HG03439 (cell line): ENCODE results near the gene ADAM22.

Experiments
- ATAC-seq: cut with Tn5 transposase; IDR thresholded peaks from one replicate; pipeline ENCODE4 v1.9.1; 2021; ENCODE audit warnings: mild to moderate bottlenecking, moderate library complexity; ENCODE audit not compliant: unreplicated experiment

Gene ADAM22

DNA sequence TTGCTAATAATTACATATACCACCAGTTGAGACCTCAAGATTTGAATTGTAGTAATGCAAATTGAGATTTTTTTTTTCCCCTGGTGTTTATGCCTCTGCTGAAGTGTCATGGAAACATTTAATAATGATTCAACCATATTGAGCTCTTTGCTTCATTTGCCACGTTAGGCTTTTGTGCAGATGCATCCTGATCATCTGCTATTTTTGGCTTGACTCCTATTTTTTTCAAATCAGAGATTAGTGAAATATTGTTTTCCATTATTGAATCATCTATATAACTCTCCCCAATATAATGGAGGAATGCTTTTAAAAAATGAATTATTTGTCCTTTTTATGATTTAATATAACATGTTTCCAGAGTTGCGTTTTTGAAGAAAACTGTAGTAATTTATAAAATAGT is 170.7 kb downstream of the ADAM22 start:
- ATAC-seq, result no peak

DNA sequence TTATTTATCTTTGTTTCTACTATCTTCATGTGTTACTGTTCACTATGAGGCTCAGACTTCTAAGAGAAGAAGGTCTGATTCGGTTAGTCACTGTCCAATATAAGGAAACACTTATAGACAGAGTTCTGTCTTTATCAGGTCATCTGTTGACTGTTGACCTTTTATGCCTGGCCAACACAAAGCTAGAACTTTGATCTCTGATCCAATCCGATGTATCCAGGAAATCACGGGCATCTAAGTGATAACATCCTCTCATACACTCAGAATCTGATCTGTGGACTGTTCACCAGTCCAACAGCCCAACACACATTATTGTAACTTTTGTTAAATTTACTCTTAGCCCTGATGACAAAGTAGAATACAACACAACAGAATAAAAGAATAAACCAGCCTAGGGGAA is 171.2 kb downstream of the ADAM22 start:
- no peak for ATAC-seq

GRCh38 chr7:88106434-88106833 is 172.4 kb downstream of the ADAM22 start:
- ATAC-seq, result no peak

GRCh38 chr7:88109612-88110011 is 175.6 kb downstream of the ADAM22 start:
- ATAC-seq, result no peak

DNA sequence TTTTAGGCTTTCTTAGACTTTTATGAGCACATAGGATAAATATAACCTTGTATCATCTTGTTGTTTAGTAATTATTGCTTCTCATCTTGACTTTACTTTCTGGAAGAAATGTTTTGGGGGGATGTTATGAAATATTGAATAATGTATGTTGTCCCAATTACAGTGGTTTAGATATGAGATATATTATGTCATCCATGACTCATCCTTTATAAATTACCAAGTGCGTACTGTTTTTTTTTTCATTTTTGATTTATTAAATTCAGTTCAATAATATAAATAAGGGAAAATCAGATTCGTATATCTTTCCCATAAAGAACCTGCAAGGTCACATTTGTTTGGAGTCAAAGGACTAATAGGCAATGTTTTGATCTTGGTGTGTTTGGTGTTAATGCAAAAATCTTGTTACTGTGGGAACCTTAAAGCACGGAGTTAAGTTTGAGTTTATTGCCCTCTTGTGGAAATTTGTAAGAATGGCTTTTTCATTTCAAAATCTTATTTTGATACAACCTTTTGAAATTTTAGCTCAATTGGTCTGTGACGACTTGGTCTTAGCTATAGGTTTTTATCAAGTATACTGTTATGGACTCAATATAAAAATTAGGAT is 177.2 kb downstream of the ADAM22 start:
- ATAC-seq, result peak; percentile 50

GRCh38 chr7:88111954-88112471 is 178.0 kb downstream of the ADAM22 start:
- no peak for ATAC-seq

- ATAC-seq, result no peak
Observed at GRCh38 chr7:88115258-88115796, 181.3 kb downstream of the ADAM22 start.

DNA sequence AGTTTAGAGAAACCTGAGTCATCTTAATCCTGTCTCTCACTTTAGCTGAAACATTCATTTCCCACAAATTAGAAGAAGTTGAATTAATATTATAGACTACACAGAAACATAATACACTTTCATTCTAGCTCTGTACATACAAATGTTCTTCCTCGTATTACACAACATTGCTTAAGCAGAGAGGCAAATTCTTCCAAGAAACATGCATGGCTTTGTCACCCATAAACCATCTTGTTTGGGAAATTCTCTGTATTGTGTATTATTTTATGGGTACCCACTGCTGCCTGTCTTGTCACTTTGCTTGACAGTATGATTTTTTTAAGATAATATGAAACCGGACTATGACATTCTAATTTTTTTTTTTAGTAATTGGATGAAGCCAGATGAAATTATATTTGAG is 181.8 kb downstream of the ADAM22 start:
- no peak for ATAC-seq

GRCh38 chr7:88116235-88116795 is 182.3 kb downstream of the ADAM22 start:
- no peak for ATAC-seq

DNA sequence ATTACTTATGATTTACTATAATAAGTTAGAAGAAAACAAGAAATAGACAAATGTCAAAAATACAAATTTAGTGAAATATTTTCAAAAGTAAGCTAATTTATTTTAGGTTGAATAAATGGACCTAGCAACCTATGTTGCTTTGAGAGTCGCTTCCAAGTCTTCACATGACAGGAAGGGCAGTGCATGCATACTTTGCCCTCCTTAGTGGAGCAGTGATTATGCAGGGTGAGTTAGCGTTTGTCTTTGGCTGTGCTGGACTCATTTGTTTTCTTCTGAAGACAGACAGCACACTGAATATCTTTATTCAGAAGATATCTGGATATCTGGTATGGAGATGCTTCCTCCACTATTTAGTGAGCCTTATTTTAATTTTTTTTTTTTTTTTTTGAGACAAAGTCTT is 183.3 kb downstream of the ADAM22 start:
- ATAC-seq, result no peak

GRCh38 chr7:88121335-88121734 is 187.3 kb downstream of the ADAM22 start:
- ATAC-seq, result no peak

GRCh38 chr7:88127637-88128290 is 193.7 kb downstream of the ADAM22 start:
- ATAC-seq, result no peak

DNA sequence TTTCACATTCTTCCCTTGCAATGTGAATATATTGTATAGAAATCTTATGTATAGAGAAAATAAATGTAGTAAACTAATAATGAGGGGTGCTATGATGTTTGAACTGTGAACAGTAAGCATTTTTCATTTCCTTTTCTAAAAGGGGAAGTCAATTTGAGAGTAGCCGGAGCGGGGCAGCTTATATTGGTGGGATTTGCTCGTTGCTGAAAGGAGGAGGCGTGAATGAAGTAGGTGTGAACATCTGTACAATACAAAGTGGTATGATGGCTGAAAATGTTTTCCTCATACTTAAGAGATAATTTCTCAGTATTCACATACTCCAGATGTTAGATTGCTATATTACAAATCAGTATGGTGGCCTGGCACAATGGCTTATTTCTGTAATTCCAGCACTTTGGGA is 198.7 kb downstream of the ADAM22 start:
- ATAC-seq, result peak; percentile 56

- ATAC-seq, result no peak
Observed at GRCh38 chr7:88140947-88141346, 206.9 kb downstream of the ADAM22 start.

DNA sequence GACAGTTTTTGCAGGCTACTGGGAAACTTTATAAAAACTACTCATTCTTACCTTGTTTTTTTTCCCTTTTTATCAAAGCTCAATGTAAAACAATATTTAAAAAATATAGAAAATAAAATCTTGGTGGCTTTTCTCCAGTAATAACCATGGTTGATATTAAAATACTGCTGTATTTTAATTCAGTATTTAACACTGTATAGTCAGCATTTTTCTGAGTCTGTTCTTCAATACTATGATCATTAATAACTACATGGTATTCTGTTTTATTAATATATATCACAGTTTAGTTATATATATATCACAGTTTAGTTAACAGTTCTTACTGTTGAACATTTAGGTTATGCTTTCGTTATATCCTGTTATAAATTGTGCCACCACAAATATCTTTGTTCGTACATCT is 207.4 kb downstream of the ADAM22 start:
- no peak for ATAC-seq

- no peak for ATAC-seq
Observed at GRCh38 chr7:88141953-88142352, 207.9 kb downstream of the ADAM22 start.

DNA sequence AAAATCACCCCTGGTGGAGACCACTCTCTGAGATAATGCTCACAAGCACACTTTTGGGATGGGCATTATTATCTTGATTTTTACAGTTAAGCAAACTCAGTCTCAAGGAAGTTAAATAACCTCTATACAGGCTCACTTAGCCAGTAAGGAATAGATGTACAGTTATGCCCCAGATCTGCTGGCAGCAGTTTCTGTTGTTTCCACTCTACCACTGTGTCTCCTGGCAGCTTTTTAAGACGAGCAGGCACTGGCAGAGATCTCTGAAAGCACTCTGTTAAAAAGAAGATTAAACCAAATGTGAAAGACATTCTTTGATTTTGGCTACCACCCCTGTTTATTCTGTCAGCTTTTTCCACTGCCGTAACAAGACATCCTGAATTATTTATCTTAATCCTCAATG is 212.6 kb downstream of the ADAM22 start:
- ATAC-seq, result no peak

GRCh38 chr7:88147341-88147740 is 213.3 kb downstream of the ADAM22 start:
- no peak for ATAC-seq

- no peak for ATAC-seq
Observed at GRCh38 chr7:88147949-88148348, 213.9 kb downstream of the ADAM22 start.

DNA sequence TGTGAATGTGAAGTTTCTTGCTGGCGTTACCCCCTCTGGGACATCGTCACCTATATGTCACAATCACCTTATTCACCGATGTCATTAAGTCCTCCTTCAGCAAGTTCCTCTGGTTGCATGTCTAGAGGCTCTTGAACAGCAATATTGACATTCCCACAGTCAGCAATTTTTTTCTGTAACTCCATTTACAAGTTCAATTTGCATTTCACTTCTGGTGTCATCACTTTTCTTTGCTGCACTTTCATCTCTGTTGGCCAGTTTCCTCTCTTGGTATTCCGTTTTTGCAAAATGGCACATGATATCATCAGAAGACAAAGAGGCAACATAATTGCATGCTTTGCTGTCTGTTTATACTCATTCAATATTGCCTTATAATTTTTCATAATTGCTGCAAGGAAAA is 216.0 kb downstream of the ADAM22 start:
- no peak for ATAC-seq

GRCh38 chr7:88151119-88151790 is 217.2 kb downstream of the ADAM22 start:
- no peak for ATAC-seq

- ATAC-seq, result no peak
Observed at GRCh38 chr7:88153378-88153777, 219.3 kb downstream of the ADAM22 start.
